Nucleus accumbens (tissue), 56 donors: ENCODE results near the gene PUS7L.
"Not testable (repeated sequence)": the region's sequence is repeated elsewhere in the genome, so short reads cannot be mapped to it uniquely, and the experiment has no call there.

ENCODE experiments used
- DNase-seq, 56 donors: peaks; one replicate each; lab custom pipeline; 2025; lab: John Stamatoyannopoulos, UW

Gene PUS7L

DNA sequence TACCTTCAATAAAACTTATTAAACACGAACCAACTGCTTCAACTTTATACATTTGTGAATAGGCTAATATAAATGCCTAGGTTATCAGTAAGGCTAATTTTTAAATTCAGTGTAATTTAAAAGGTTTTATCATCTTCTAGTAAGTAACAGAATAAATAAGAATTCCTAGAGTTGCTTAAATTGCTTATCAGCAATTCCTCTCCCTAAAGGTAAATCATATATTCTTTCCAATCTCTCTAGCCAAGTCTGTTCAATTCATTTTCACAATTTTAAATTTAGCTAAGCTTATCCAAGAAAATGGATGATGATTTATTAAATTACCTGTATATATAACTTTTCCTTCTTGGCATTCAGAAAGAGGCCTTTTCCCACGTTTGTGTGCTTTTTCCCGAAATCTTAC is 4.6 kb downstream of the PUS7L start:
- DNase-seq: no peak

DNA sequence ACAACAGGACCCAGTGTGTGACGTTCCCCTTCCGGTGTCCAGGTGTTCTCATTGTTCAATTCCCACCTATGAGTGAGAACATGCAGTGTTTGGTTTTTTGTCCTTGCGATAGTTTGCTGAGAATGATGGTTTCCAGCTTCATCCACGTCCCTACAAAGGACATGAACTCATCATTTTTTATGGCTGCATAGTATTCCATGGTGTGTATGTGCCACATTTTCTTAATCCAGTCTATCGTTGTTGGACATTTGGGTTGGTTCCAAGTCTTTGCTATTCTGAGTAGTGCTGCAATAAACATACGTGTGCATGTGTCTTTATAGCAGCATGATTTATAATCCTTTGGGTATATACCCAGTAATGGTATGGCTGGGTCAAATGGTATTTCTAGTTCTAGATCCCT is 7.2 kb downstream of the PUS7L start:
- not testable (repeated sequence) for DNase-seq

DNA sequence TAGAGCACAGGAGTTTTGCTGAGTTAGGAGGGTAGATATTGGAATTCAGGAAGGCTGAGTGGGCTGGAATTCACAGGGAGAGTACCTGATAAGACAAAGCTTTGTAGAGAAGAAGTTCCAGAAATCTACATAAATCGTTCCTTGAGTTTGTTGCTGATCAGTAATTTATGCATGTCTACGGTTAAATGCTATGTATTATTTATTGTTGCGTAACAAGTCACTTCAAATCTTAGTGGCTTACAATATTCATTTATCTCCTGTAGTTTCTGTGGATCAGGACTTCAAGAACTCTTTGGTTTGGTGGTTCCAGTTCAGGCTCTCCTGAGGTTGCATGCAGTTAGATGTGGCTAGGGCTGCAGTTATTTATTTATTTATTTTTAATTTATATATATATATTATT is 7.8 kb downstream of the PUS7L start:
- no peak for DNase-seq

DNA sequence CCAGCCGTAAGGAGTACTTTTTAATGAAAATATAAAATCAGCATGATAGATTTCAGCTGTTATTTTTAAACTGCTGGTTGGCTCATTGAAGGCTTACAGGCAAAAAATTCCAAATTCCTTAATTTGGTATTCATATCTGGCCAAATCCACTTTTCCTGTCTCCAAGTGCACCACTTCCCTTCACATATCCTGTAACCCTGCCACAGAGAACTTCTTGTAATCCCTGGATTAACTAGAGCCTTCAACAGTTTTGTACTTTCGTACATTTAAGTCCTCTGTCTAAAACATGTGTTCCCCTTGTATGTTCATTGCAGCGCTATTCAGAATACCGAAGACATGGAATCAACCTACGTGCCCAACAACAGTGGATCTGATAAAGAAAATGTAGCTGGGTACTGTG is 9.6 kb downstream of the PUS7L start:
- DNase-seq: no peak

DNA sequence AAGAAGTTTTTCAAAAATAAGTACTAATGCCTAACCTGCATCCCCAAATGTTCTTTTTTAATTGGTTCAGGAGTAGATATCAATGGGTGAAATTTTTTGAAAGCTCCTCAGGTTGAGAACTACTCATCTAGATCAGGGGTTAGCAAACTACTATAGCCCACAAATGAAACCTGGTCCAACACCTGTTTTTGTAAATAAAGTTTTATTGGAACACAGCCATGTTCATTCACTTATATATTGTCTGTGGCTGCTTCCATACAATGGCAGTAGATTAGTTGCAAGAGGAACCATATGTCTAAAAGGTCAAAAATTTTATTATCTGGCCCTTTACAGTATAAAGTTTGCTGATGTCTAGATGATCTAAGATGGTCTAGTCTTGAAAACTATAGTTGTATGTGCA is 13.8 kb downstream of the PUS7L start:
- DNase-seq: no peak

DNA sequence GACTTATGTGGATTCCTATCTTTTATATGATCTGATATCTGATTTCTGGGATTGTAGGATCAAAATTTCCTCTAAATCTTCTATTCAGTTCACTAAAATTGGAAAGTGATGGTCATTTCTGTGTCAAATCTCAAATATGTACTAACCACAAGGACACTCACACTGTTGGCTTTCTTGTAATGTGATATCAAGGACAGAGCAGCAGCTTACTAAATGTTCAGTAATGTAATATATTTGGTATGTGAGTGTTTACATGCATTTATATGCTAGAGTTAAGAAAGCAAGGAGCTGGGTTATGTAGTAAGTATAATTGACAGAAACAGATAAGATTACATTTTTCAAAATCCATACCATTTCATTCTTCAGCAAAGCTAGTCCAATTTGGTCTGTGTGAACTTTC is 16.5 kb downstream of the PUS7L start:
- no peak for DNase-seq

DNA sequence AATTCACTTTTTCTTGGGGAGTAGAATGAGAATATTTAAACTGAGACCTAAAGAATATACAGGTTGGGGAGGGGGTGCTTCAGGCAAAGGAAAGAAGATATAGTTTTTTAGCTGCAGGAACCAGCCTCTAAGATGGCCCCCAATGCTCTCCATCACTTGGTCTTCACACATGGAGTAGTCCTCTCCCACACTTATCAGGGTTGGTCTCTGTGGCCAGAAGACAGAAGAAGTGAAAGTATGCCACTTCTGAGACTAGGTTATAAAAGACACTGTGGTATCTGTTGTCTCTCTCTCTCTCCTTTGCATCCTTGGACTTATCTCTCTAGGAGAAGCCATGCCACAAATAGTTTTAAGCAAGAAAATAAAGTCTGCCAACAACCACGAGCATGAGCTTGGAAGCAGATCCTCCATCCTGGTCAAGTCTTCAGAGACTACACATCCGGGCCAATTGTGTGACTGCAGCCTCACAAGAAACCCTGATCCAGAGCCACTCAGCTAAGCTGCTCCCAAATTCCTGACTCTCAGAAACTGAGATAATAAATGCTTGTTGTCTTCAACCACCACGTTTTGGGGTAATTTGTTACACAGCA is 18.0 kb downstream of the PUS7L start:
- DNase-seq: no peak

DNA sequence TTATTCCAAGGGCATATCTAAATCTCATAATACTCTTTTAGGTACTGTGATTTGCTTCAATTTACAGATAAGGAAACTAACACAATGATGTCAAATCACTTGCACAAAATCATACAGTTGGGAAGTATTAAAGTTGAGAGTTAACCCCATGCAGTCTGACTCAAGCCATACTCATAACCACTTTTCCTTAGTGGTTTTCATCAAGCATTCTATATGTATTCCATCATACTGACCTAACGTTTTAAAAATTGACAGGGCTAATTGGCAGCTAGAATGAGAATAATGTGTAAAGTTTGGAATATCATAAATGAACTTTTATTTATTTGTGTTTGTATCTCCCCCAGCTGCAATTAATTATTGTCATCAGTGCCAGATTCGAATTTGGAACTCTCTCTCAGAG is 20.9 kb downstream of the PUS7L start:
- DNase-seq: no peak

DNA sequence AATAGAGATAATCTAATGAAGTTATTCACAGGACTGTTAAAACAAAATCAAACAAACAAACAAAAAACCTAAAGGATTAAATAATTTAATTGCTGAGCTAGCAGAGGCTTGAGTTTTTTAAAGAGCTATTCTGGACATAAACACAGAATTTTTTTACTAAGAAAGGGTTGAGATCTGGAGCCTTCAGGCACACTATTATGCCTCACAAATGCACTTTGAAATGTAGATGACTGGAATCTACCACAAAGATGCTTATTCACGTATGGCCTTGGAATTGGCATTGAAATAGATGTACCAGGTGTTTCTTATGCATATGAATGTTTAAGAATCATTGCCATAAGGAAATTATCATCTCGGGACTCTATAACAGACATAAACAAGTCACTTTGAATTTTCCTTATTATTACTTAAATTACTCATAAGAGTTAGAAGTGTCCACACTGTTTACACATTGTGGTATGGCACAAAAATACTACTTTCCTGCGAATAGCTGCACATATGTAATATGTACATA is 21.6 kb downstream of the PUS7L start:
- DNase-seq: no peak

DNA sequence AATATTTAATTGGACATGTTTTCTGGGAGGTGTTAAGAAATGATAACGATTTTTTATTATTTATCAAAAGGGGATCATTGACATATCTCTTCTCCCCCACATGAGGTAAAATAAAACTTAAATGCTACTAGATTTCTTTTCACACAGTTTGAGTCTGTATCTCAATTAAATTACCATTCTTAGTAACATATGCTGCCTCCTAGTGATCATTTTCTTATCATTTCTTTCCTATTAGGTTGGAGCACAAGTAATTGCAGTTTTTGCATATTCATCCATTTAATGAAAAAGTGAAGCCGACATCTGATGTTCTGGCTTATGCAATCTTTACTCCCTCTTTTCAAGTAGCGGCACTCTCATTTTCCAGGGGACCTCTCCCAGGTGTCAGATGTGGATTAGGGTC is 24.9 kb downstream of the PUS7L start:
- DNase-seq: no peak

DNA sequence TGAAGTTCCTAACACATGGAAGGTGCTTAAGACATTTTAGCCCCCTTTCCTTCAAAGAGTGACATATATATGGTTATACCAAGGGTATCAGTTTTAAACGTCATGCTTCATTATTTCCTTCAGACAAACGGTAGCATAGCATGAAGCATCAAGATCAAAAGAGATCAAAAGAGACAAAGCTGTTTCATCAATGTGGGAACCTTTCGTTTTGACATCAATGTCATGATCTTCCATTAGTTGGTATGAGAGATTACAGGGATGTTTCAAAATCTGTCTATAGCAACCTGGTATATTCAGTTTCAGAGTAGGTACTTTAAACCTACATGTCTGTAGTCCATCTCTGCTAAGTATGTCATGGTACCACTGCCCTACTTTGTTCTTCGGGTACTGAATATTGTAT is 28.3 kb downstream of the PUS7L start:
- DNase-seq: no peak

DNA sequence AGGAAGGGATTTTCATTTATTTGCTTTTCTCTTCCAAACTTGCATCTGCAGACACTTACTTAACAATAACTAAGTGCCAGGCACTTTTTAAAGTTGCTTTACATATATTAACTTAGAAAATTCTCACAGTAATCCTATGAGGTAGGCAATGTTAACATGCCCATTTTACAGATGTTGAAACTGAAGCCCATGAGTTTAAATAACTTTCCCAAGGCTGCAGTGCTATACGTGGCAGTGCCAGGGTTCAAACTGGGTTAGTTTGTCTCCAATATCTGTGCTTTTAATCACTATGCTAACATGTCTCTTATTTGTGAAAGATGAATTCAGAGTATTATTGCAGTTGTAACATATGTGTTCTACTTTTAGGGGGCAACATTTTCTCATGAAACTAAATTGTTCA is 29.9 kb downstream of the PUS7L start:
- no peak for DNase-seq

DNA sequence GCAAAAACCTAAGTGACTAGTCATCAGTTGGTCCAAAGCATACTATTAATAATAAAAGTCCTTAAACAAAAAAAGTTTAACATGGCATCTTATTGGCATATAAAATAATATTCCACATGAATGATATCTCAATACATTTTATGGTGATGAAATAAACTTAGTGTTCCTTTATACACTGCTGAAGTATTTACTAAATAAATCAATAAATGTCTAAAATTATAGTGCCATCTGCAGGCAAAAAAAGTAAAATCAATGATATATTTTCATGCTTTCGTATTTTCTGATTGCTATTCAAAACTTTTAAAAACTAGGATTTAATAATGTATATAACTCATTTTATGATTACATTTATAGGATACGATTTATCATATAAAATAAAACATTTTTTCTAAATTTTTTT is 30.5 kb downstream of the PUS7L start:
- no peak for DNase-seq

DNA sequence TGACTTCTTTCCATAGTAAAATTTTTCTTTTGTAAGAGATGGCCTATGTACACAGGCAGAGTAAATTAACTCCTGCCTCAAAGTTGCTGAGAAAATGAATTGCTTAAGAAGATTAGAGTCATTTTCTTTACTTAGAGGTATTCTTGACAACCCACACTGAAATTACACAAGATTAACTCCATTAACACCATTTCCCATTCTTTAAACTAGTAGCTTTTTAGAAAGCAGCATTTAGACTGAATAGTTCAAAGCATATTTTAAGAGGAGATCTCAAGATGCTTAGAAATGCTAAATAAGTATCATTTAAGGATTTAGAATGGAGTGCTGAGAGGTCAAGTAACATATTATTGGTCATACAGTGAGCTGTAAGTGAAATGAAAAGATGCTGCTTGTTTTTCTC is 35.5 kb downstream of the PUS7L start:
- no peak for DNase-seq

DNA sequence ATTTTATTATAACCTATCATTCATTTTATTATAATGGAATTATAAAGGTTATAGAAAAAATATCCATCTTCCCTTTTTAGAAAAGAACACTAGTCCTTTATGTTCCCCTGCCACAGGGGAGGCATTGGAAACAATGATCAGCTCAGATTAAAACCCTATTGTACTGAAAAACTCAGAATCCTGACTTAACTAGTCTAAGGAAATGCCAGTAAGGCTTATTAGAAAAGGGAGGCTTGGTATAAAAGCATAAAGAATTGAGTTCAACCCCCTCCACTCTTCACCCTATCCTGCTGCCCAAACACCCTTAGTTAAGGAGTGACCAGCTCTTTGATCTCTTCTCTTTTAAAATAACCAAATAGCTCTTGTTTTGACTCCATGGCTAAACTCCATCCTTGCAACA is 36.0 kb downstream of the PUS7L start:
- no peak for DNase-seq

DNA sequence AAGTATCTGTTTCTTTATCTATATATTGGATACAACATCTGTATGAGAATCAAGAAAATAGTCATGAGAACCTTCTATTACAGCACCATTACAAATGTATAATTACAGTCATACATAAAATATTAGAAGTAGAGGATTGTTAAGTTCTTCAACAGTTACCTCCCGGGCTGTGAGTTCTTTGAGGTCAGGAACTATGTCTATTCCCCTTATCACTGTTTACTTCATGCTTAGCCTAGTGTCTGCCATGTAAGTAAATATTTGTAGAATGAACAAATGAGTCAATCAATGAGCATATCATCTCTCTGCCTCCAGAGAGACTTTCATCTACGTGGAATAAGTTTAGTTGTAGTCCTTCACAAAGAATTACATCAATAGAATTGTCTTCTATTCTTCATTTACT is 47.2 kb downstream of the PUS7L start:
- DNase-seq: no peak

DNA sequence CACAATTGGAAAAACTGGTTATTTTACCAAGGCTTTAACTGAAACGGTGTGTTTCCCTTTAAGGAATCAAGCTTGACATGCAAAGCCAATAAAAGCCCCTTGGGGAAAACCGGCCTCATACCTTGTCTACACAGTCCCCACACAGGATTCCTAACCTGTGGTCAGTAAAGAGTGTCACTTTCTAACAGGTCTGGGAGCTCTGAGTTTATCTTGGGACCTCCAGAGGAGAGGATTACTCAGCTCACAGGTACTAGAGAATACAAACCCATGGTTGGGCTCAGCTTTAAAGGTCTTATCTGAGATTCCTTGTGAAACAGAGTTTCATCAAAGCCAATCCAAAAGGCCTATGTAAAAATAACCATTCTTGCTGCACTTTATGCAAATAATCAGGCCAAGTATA is 54.8 kb downstream of the PUS7L start:
- DNase-seq: not testable (repeated sequence)

DNA sequence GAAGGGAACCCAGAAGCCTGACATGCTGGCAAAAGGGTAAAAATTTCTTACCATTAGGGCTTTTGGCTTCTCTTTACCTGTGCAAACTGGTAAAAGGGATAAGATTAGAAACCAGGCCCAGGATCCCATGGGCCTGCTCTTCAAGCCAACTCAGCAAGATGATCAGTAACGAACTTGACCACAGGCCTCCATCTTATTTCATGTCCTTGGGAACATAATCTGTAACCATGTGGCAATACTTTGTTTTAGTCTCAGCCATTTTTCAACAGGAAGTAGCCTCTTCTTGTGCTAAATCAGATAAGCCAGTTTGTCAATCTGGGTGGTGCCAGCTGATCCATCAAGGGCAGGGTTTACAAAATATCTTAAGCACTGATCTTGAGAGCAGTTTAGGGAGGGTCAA is 57.4 kb downstream of the PUS7L start:
- not testable (repeated sequence) for DNase-seq

DNA sequence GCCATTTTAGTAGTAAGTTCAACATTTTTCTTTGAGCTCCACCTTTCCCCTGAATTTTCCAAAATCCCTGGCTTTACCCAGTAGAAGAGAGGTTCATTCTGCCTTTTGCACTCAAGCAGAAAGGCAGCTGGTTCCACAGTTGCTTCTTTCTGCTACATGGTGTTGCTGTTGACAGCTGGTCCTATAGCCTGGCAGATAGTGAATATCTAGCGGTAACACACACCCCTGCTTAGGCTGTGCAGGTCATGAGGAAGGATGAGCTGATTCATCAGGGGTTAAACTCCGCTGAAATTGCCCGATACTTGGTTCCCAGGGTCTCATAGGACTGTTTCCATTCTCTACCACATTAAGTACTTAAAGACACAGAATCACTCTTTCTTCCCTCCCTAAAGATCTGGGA is 62.4 kb downstream of the PUS7L start:
- DNase-seq: no peak

DNA sequence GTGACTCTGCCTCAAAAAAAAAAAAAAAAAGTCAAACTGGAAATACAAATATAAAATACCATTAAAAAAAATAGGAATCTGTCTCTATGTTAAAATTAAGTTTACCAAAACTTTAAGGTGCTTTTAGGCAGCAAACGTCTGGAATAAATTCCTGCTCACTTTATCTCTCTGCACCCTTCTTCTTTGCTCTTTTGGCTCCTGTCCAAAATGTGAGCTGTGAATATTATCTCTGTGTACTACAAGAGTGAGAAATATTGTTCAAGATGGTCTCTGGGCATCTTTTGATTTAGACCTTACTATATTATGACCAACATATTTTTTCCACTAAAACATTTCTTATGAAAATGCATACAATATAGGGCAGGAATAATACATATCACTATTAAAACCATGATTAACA is 63.7 kb downstream of the PUS7L start:
- no peak for DNase-seq

DNA sequence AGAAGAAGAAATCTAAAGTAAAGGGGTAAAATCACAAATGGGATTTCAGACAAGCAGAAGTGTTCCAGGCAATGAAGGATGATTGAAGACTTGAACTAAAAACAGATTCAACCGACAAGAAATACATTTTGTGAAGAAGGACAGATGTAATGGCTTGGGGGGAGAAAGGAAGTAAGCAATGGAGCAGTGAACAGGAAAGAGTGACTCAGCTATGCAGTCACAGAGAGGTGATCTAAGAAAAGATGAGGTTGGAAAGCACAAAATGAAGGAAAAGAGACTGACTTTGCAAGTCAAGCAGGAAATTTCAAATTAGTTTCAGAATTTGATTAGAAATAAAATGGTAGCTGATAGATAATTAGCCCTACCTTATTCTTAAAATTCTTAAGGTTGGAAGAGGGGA is 66.5 kb downstream of the PUS7L start:
- DNase-seq: no peak

DNA sequence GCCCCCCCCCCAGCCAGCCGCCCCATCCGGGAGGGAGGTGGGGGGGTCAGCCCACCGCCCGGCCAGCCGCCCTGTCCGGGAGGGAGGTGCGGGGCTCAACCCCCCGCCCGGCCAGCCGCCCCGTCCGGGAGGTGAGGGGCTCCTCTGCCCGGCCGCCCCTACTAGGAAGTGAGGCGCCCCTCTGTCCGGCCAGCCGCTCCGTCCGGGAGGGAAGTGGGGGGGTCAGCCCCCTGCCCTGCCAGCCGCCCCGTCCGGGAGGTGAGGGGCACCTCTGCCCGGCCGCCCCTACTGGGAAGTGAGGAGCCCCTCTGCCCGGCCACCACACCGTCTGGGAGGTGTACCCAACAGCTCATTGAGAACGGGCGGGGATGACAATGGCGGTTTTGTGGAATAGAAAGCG is 73.1 kb downstream of the PUS7L start:
- not testable (repeated sequence) for DNase-seq

DNA sequence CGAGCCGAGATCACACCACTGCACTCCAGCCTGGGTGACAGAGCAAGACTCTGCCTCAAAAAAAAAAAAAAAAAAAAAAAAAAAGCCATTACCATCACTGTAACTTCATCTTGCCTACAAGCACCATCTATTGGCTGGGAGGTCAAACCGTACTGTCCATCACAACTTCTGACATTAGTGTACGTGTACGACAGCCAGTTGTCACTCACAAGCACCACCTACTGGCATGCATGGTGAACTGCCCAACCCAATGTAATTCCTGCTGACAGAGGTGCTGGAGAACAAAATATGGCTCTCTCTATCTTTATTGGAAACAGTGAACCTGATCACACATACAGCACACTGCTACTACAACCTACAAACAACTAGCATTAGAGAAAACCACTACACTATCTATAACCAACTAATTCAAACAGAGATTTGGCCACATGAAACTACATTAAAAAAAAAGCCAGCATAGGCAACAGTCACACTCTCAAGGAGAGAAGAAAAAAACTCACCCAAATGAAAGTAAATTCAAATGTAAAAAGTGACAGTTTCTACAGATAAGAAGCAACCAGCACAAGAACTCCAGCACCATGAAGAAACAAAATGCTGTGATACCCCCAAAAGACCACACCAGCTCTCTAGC is 82.3 kb downstream of the PUS7L start:
- no peak for DNase-seq
